ENCODE data around the gene TDP1. TPM values are rescaled to one million over a fixed set of nuclear protein-coding genes. Genes with fewer than 3 reads are reported as not detected.

TDP1 gene
- total and polyA plus RNA-seq, 9 of the 15 experiments (the other 6 are each of a cell fraction or from before 2014, with no cell fraction given): 21.4 to 41.6 (median 32.3) TPM

GRCh38 chr14:89910691-89911009 lies 45.1 kb upstream of the TDP1 start (continued):
- TF ChIP-seq DDX20 (tag; IDR thresholded peaks at IDR 0.05; ENCODE audit: low read depth): no peak
- no peak for TF ChIP-seq JUN (IDR thresholded peaks at IDR 0.05; ENCODE audit: borderline replicate concordance, low read depth, low read length)
- no peak for TF ChIP-seq JUN (CRISPR knock-in tag; IDR thresholded peaks at IDR 0.05; ENCODE audit: borderline replicate concordance)
- no peak for TF ChIP-seq PTBP1 (IDR thresholded peaks at IDR 0.05; ENCODE audit: low read depth, low read length)
- no peak for TF ChIP-seq ATF1 (CRISPR knock-in tag; IDR thresholded peaks at IDR 0.05)
- no peak for TF ChIP-seq ATF1 (tag; IDR thresholded peaks at IDR 0.05)
- TF ChIP-seq, protein P1, sequence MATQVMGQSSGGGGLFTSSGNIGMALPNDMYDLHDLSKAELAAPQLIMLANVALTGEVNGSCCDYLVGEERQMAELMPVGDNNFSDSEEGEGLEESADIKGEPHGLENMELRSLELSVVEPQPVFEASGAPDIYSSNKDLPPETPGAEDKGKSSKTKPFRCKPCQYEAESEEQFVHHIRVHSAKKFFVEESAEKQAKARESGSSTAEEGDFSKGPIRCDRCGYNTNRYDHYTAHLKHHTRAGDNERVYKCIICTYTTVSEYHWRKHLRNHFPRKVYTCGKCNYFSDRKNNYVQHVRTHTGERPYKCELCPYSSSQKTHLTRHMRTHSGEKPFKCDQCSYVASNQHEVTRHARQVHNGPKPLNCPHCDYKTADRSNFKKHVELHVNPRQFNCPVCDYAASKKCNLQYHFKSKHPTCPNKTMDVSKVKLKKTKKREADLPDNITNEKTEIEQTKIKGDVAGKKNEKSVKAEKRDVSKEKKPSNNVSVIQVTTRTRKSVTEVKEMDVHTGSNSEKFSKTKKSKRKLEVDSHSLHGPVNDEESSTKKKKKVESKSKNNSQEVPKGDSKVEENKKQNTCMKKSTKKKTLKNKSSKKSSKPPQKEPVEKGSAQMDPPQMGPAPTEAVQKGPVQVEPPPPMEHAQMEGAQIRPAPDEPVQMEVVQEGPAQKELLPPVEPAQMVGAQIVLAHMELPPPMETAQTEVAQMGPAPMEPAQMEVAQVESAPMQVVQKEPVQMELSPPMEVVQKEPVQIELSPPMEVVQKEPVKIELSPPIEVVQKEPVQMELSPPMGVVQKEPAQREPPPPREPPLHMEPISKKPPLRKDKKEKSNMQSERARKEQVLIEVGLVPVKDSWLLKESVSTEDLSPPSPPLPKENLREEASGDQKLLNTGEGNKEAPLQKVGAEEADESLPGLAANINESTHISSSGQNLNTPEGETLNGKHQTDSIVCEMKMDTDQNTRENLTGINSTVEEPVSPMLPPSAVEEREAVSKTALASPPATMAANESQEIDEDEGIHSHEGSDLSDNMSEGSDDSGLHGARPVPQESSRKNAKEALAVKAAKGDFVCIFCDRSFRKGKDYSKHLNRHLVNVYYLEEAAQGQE (IDR thresholded peaks at IDR 0.05; ENCODE audit: borderline replicate concordance): no peak
- TF ChIP-seq, protein P1 (CRISPR knock-in tag; IDR thresholded peaks at IDR 0.05; ENCODE audit: low read depth): no peak
- TF ChIP-seq GATA2 (CRISPR knock-in tag; IDR thresholded peaks at IDR 0.05): no peak
- TF ChIP-seq PRMT5 (CRISPR knock-in tag; IDR thresholded peaks at IDR 0.05): no peak
